Activated CD4-positive, alpha-beta T cell treated with anti-CD3 and anti-CD28 coated beads, Interleukin-2, amount 10 ng/mL, durations not matched to agents 24 days and 14 days (primary cell): Measurements from ENCODE around the gene ANKRD2. TPM values are rescaled to one million over a fixed set of nuclear protein-coding genes. Genes with fewer than 3 reads are reported as not detected.
"Not testable (repeated sequence)": the region's sequence is repeated elsewhere in the genome, so short reads cannot be mapped to it uniquely, and the experiment has no call there.

Experiments
- DNase-seq: peaks from one replicate; pipeline ENCODE4 v3.0.0; 2022
- H3K27ac Mint-ChIP-seq: one replicate; pipeline ENCODE4 v1.8.0; 2022; ENCODE audit warnings: mild to moderate bottlenecking, mixed read lengths
- H3K27me3 Mint-ChIP-seq: one replicate; pipeline ENCODE4 v1.8.0; 2022; ENCODE audit warnings: mixed read lengths
- H3K36me3 Mint-ChIP-seq: one replicate; pipeline ENCODE4 v1.8.0; 2022; ENCODE audit warnings: low read depth, mild to moderate bottlenecking, mixed read lengths
- H3K4me1 Mint-ChIP-seq: one replicate; pipeline ENCODE4 v1.8.0; 2021; ENCODE audit warnings: mixed read lengths
- H3K4me3 Mint-ChIP-seq: one replicate; pipeline ENCODE4 v1.8.0; 2022; ENCODE audit warnings: mild to moderate bottlenecking, moderate library complexity, mixed read lengths
- H3K9me3 Mint-ChIP-seq: one replicate; pipeline ENCODE4 v1.8.0; 2021; ENCODE audit warnings: mixed read lengths
- intact Hi-C: fragments of 100-400 bp; cut with micrococcal nuclease; formaldehyde crosslinking; loops from one replicate; pipeline ENCODE4 v1.15.1; 2023
- total RNA-seq: library from RNA; stranded (reverse); gene quantifications from 2 replicates; pipeline ENCODE4 v1.2.3, GENCODE V29; 2022

ANKRD2 gene
- total RNA-seq, 1 donor from 2014 or later = not detected

- Mint-ChIP-seq H3K4me1 (no peaks in the 10 kb centered on the region), H3K27ac (no peak overlapping the region), H3K4me3 (no peak overlapping the region), H3K36me3 (no peaks in the 10 kb centered on the region), H3K27me3 (peaks cover 2% of the 10 kb centered on the region), H3K9me3 (no peaks in the 10 kb centered on the region)
- no peak for DNase-seq
- intact Hi-C loops = loop anchor here (1.0 to 10.0 kb wide), 2 partner anchors 41 to 163 kb away; partner anchors contain the start of gene ZFYVE27
Measured at GRCh38 chr10:97571622-97572021, 957 bp upstream of the ANKRD2 start.

GRCh38 chr10:97573021-97573420 lies 442 bp downstream of the ANKRD2 start:
- H3K9me3 Mint-ChIP-seq = no peaks in the 10 kb centered on the region
- H3K27me3 Mint-ChIP-seq = peaks cover 5% of the 10 kb centered on the region
- no peaks in the 10 kb centered on the region for H3K4me1 Mint-ChIP-seq
- intact Hi-C loops = loop anchor here (10.0 kb wide), 1 partner anchor 162 kb away; the partner anchor contains the start of gene ZFYVE27
- DNase-seq = no peak
- H3K4me3 Mint-ChIP-seq = no peak overlapping the region
- no peak overlapping the region for H3K27ac Mint-ChIP-seq
- H3K36me3 Mint-ChIP-seq = no peaks in the 10 kb centered on the region

- Mint-ChIP-seq H3K4me1 (no peaks in the 10 kb centered on the region), H3K27ac (no peak overlapping the region), H3K27me3 (peaks cover 5% of the 10 kb centered on the region), H3K36me3 (no peaks in the 10 kb centered on the region), H3K4me3 (no peak overlapping the region), H3K9me3 (no peaks in the 10 kb centered on the region)
- no peak for DNase-seq
- intact Hi-C loops = loop anchor here (10.0 kb wide), 1 partner anchor 161 kb away; the partner anchor contains the start of gene ZFYVE27
Measured at GRCh38 chr10:97573672-97574071, 1.1 kb downstream of the ANKRD2 start.

DNA sequence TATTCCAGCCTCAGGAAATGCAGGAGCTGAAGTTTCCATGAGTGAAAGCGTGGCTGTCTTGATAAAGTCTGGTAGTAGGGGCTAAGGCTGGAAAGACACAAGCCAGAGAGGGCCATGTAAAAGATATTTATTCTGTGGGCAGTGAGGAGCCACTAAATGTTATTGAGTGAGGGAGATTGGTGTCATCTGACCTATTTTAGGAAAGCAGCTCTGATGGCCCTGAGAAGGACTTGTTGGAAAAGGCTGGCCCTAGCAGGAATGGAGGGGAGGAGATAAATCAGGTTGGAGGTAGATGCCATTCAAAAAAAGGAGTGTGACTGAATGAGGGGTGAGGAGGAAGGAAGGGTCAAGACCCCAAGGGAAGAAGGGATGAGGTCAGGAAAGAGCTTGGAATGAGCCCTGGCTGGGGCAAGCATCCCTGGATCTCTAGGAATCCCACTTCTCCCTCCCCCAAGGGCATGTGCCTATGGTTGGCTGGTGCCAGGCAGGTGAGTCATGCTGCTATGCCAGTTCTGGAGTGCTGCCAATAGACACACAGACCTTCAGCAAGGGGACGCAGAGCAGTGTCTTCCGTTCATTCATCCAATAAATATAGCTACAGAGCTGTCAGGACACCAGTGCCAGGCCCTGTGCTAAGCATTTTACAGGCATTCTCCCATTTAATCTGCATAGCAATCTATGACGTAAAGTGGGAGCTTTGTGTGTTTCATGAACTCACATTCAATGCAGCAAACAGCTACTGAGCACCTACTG lies 2.0 kb downstream of the ANKRD2 start:
- H3K27me3 Mint-ChIP-seq = peaks cover 5% of the 10 kb centered on the region
- no peak overlapping the region for H3K27ac Mint-ChIP-seq
- no peaks in the 10 kb centered on the region for H3K4me1 Mint-ChIP-seq
- intact Hi-C loops = loop anchor here (10.0 kb wide), 1 partner anchor 160 kb away; the partner anchor contains the start of gene ZFYVE27
- DNase-seq = no peak
- no peaks in the 10 kb centered on the region for H3K9me3 Mint-ChIP-seq
- no peaks in the 10 kb centered on the region for H3K36me3 Mint-ChIP-seq
- no peak overlapping the region for H3K4me3 Mint-ChIP-seq

DNA sequence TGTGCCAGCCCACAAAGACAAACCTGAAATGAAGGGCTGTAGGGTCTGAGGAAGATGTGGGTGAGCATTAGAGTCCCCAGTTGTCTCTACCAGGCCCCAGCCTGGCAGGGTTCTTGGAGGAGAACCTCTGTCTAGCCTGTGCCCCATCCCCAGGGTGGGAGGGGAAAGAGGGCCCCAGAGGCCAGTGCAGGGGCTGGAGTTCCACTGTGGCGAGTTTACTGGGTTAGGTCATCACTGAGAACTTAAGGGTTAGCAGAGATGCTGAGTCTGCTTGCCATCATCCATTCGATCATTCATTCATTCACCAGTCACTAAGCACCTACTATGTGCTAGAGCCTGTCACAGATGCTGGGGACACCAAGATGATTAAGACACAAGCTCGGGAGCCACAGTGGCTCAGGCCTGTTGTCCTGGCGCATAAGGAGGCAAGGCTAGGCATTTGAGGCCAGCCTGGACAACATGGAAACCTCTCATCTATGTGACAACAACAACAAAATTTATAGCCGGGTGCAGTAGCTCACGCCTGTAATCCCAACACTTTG lies 2.6 kb downstream of the ANKRD2 start:
- Mint-ChIP-seq H3K9me3 (no peaks in the 10 kb centered on the region), H3K4me3 (no peak overlapping the region), H3K27ac (no peak overlapping the region), H3K4me1 (no peaks in the 10 kb centered on the region), H3K27me3 (peaks cover 5% of the 10 kb centered on the region), H3K36me3 (no peaks in the 10 kb centered on the region)
- intact Hi-C loops = loop anchor here (10.0 kb wide), 1 partner anchor 160 kb away; the partner anchor contains the start of gene ZFYVE27
- no peak for DNase-seq

DNA sequence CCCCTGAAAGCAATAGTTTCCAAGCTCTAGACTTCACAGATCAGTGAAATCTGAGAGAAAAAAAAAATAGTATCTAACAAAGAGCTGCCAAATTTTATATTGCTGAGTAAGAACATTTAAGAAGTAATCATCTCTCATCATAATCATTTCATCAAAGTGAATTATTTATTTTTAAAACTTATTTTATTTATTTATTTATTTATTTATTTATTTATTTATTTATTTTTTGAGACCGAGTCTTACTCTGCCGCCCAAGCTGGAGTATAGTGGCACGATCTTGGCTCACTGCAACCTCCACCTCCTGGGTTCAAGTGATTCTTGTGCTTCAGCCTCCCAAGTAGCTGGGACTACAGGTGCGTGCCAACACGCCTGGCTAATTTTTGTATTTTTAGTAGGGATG lies 3.9 kb downstream of the ANKRD2 start:
- not testable (repeated sequence) for H3K36me3 Mint-ChIP-seq, H3K27me3 Mint-ChIP-seq

DNA sequence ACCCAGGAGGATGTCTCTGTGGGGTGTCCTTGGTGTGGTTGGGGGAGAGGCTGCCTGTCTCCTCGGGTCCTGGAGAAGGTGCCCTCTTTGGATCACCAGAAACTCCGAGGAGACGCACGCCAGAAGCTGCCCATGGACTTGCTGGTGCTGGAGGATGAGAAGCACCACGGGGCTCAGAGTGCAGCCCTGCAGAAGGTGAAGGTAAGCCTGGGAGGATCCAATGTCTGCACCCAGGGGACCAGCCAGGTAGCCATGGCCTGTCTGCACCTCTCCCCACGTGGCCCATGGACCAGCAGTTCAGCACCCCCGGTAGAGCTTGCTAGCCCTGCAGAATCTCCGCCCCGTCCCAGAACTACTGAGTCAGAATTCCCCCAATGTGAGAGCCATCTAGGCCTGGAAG lies 5.1 kb downstream of the ANKRD2 start:
- H3K9me3 Mint-ChIP-seq = no peaks in the 10 kb centered on the region
- no peak overlapping the region for H3K27ac Mint-ChIP-seq
- H3K36me3 Mint-ChIP-seq = no peaks in the 10 kb centered on the region
- no peak overlapping the region for H3K4me3 Mint-ChIP-seq
- intact Hi-C loops = loop anchor here (10.0 kb wide), 1 partner anchor 157 kb away; the partner anchor contains the start of gene ZFYVE27
- DNase-seq = no peak
- no peaks in the 10 kb centered on the region for H3K4me1 Mint-ChIP-seq
- H3K27me3 Mint-ChIP-seq = peaks cover 5% of the 10 kb centered on the region

More for the DNA sequence above, 3.9 kb downstream of the ANKRD2 start:
- H3K9me3 Mint-ChIP-seq, H3K4me1 Mint-ChIP-seq, H3K27ac Mint-ChIP-seq, H3K4me3 Mint-ChIP-seq, DNase-seq: not testable (repeated sequence)
- intact Hi-C loops = loop anchor here (10.0 kb wide), 1 partner anchor 158 kb away; the partner anchor contains the start of gene ZFYVE27

- Mint-ChIP-seq H3K9me3 (no peaks in the 10 kb centered on the region), H3K36me3 (no peaks in the 10 kb centered on the region), H3K4me1 (no peaks in the 10 kb centered on the region), H3K4me3 (no peak overlapping the region), H3K27me3 (peaks cover 5% of the 10 kb centered on the region), H3K27ac (no peak overlapping the region)
- DNase-seq = no peak
- intact Hi-C loops = loop anchor here (10.0 kb wide), 1 partner anchor 156 kb away; the partner anchor contains the start of gene ZFYVE27
Measured at GRCh38 chr10:97578171-97578844, 5.7 kb downstream of the ANKRD2 start.

- Mint-ChIP-seq H3K4me3 (no peak overlapping the region), H3K9me3 (no peaks in the 10 kb centered on the region), H3K27me3 (peaks cover 5% of the 10 kb centered on the region), H3K36me3 (no peaks in the 10 kb centered on the region), H3K27ac (no peak overlapping the region), H3K4me1 (no peaks in the 10 kb centered on the region)
- intact Hi-C loops = no loop called here
- no peak for DNase-seq
Measured at GRCh38 chr10:97580421-97581367, 8.1 kb downstream of the ANKRD2 start.

DNA sequence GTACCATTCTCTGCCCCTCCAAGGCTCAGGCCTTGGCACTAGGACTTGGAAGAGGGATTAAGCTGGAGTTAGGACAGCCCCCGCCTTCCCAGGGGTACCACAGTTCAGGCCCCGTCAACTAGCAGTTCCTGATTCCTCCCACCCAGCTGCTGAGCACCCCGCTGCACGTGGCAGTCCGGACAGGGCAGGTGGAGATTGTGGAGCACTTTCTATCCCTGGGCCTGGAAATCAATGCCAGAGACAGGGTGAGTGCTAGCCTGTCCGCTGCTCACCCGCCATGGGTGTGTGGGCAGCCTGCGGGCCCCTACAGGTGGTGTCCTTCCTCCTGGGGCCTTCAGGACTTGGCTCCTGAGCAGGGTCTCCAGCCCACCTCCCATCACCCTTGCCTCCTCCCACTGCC lies 9.6 kb downstream of the ANKRD2 start:
- H3K27ac Mint-ChIP-seq = no peak overlapping the region
- H3K4me3 Mint-ChIP-seq = no peak overlapping the region
- H3K9me3 Mint-ChIP-seq = no peaks in the 10 kb centered on the region
- DNase-seq = no peak
- no peaks in the 10 kb centered on the region for H3K4me1 Mint-ChIP-seq
- no peaks in the 10 kb centered on the region for H3K36me3 Mint-ChIP-seq
- H3K27me3 Mint-ChIP-seq = peaks cover 2% of the 10 kb centered on the region
- intact Hi-C loops = no loop called here

GRCh38 chr10:97583476-97583875 lies 10.9 kb downstream of the ANKRD2 start:
- Mint-ChIP-seq H3K9me3 (no peaks in the 10 kb centered on the region), H3K27ac (no peak overlapping the region), H3K4me3 (no peak overlapping the region), H3K4me1 (no peaks in the 10 kb centered on the region), H3K27me3 (no peaks in the 10 kb centered on the region), H3K36me3 (no peaks in the 10 kb centered on the region)
- intact Hi-C loops = no loop called here
- DNase-seq = no peak

DNA sequence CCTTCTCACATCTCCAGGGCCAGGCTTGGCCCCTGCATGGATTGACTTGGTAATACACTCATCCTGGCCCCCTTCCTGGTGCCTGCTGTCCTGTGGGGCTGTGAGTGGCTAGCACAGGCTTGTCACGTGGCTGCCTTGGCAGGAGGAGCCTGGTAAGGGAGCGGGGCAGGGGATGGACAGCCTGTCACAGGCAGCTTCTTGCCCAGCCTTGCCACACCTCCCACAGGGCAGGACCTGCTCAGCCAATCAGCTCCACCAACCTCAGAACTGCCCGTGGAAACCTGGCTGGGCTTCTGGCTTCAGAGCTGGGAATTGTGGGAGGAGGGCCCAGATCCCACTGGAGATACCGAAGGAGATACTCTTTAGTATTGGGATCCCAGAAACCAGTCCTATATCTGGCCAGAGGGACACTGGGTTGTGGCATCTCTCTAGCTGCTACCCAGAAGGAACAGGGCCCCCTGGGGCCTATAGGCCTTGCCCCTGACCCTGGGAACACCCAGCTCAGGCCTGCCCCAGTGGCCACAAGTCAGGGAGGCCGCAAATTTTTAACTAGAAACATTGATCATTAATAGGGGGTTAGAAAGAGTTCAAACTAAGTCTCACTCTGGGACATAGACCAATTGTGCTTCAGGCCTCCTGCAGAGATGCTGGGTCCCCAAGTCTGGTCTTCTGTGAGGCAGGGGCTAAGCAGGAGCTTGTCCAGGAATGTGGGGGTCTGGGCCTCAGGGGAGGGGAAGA lies 11.7 kb downstream of the ANKRD2 start, which contains the start of gene HOGA1:
TSS of gene HOGA1 (plus strand) at position 330 of the 738 bp plus-strand sequence. CDS start at position 645, 315 bp downstream.
- intact Hi-C loops = no loop called here
- H3K36me3 Mint-ChIP-seq = no peaks in the 10 kb centered on the region
- no peak within 1 kb of the TSS for H3K27ac Mint-ChIP-seq

More for the DNA sequence above, 11.7 kb downstream of the ANKRD2 start, which contains the start of gene HOGA1:
- no peak within 1 kb of the TSS for H3K4me3 Mint-ChIP-seq
- no peak for DNase-seq
- no peaks in the 10 kb centered on the region for H3K9me3 Mint-ChIP-seq
- no peaks in the 10 kb centered on the region for H3K27me3 Mint-ChIP-seq
- no peaks in the 10 kb centered on the region for H3K4me1 Mint-ChIP-seq
